ENCODE data around the gene MTMR3.

MTMR3 gene

GRCh38 chr22:30015229-30015797, 132.3 kb downstream of the MTMR3 start:
- no peak for TF ChIP-seq EZH2phosphoT487 (IDR thresholded peaks at IDR 0.05; ENCODE audit: borderline replicate concordance, low read length)
- TF ChIP-seq, protein P1, sequence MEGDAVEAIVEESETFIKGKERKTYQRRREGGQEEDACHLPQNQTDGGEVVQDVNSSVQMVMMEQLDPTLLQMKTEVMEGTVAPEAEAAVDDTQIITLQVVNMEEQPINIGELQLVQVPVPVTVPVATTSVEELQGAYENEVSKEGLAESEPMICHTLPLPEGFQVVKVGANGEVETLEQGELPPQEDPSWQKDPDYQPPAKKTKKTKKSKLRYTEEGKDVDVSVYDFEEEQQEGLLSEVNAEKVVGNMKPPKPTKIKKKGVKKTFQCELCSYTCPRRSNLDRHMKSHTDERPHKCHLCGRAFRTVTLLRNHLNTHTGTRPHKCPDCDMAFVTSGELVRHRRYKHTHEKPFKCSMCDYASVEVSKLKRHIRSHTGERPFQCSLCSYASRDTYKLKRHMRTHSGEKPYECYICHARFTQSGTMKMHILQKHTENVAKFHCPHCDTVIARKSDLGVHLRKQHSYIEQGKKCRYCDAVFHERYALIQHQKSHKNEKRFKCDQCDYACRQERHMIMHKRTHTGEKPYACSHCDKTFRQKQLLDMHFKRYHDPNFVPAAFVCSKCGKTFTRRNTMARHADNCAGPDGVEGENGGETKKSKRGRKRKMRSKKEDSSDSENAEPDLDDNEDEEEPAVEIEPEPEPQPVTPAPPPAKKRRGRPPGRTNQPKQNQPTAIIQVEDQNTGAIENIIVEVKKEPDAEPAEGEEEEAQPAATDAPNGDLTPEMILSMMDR (IDR thresholded peaks at IDR 0.05; ENCODE audit: low read depth, low read length, poor library complexity, severe bottlenecking) = no peak
- H3K4me2 ChIP-seq (ENCODE audit: low read length) = no peak overlapping the region
- H3K9me3 ChIP-seq (ENCODE audit: control insufficient read depth, insufficient read depth, low read length) = no peaks in the 10 kb centered on the region
- no peaks in the 10 kb centered on the region for H3K4me1 ChIP-seq (ENCODE audit: control insufficient read depth, low read length)
- H3K27me3 ChIP-seq (ENCODE audit: control insufficient read depth, low read length) = no peaks in the 10 kb centered on the region
- H3K27ac ChIP-seq (ENCODE audit: low read depth, low read length) = no peak overlapping the region
- H3K9me2 ChIP-seq (replicated peaks; ENCODE audit: control insufficient read depth, low read length) = no peaks in the 10 kb centered on the region
- H3K4me3 ChIP-seq (ENCODE audit: low read length) = no peak overlapping the region
- no peaks in the 10 kb centered on the region for H3F3A ChIP-seq (ENCODE audit: control insufficient read depth, insufficient read depth)
- no peaks in the 10 kb centered on the region for H3K79me2 ChIP-seq (ENCODE audit: control insufficient read depth, low read length)
- peaks cover 10% of the 10 kb centered on the region; the same call in 1 of the 2 replicates for H3K36me3 ChIP-seq (ENCODE audit: control insufficient read depth, low read length)
- no peaks in the 10 kb centered on the region for H4K20me1 ChIP-seq (ENCODE audit: control insufficient read depth, insufficient read depth, low read depth, low read length)

DNA sequence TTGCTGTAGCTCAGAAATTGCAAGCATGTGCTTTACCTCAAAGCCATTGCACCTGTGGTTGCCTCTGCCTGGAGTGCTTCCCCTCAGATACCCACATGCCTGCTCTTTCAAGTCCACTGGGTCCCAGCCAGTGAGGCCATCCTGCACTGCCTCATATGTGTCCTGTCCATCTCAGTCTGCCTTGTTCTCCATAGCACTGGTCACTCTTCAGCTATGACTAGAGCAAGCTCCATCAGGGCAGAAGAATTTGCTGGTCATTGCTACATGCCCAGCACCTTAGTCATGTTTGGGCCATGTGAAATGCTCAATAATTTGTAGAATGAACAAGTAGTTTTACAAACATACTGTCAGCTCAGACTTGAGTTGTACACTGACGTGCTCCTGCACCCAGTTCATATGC, 132.9 kb downstream of the MTMR3 start:
- no peak overlapping the region for H3K4me2 ChIP-seq (ENCODE audit: low read length)
- H3K27ac ChIP-seq (ENCODE audit: low read depth, low read length) = no peak overlapping the region
- peaks cover 10% of the 10 kb centered on the region; the same call in 1 of the 2 replicates for H3K36me3 ChIP-seq (ENCODE audit: control insufficient read depth, low read length)

GRCh38 chr22:30016596-30016995, 133.6 kb downstream of the MTMR3 start:
- no peaks in the 10 kb centered on the region for H3K9me2 ChIP-seq (replicated peaks; ENCODE audit: control insufficient read depth, low read length)
- H3K4me1 ChIP-seq (ENCODE audit: control insufficient read depth, low read length) = no peaks in the 10 kb centered on the region
- H3K27ac ChIP-seq (ENCODE audit: low read depth, low read length) = no peak overlapping the region
- TF ChIP-seq, protein P1 (IDR thresholded peaks at IDR 0.05; ENCODE audit: low read depth, low read length, poor library complexity, severe bottlenecking) = no peak
- TF ChIP-seq EZH2phosphoT487 (IDR thresholded peaks at IDR 0.05; ENCODE audit: borderline replicate concordance, low read length) = no peak
- H3K9me3 ChIP-seq (ENCODE audit: control insufficient read depth, insufficient read depth, low read length) = no peaks in the 10 kb centered on the region
- H3F3A ChIP-seq (ENCODE audit: control insufficient read depth, insufficient read depth) = no peaks in the 10 kb centered on the region
- H3K4me3 ChIP-seq (ENCODE audit: low read length) = no peak overlapping the region
- no peaks in the 10 kb centered on the region; the same call in 1 of the 2 replicates for H4K20me1 ChIP-seq (ENCODE audit: control insufficient read depth, insufficient read depth, low read depth, low read length)
- no peak overlapping the region for H3K4me2 ChIP-seq (ENCODE audit: low read length)
- no peaks in the 10 kb centered on the region for H3K27me3 ChIP-seq (ENCODE audit: control insufficient read depth, low read length)
- H3K36me3 ChIP-seq (ENCODE audit: control insufficient read depth, low read length) = peaks cover 10% of the 10 kb centered on the region; the same call in 1 of the 2 replicates
- H3K79me2 ChIP-seq (ENCODE audit: control insufficient read depth, low read length) = no peaks in the 10 kb centered on the region

More for the DNA sequence above, 132.9 kb downstream of the MTMR3 start:
- Histone ChIP-seq H4K20me1 (ENCODE audit: control insufficient read depth, insufficient read depth, low read depth, low read length) (no peaks in the 10 kb centered on the region), H3K4me3 (ENCODE audit: low read length) (no peak overlapping the region), H3K9me2 (replicated peaks; ENCODE audit: control insufficient read depth, low read length) (no peaks in the 10 kb centered on the region), H3K4me1 (ENCODE audit: control insufficient read depth, low read length) (no peaks in the 10 kb centered on the region), H3K9me3 (ENCODE audit: control insufficient read depth, insufficient read depth, low read length) (no peaks in the 10 kb centered on the region), H3F3A (ENCODE audit: control insufficient read depth, insufficient read depth) (no peaks in the 10 kb centered on the region), H3K27me3 (ENCODE audit: control insufficient read depth, low read length) (no peaks in the 10 kb centered on the region), H3K79me2 (ENCODE audit: control insufficient read depth, low read length) (no peaks in the 10 kb centered on the region)
- no peak for TF ChIP-seq EZH2phosphoT487 (IDR thresholded peaks at IDR 0.05; ENCODE audit: borderline replicate concordance, low read length)
- TF ChIP-seq, protein P1 (IDR thresholded peaks at IDR 0.05; ENCODE audit: low read depth, low read length, poor library complexity, severe bottlenecking) = no peak

All from DOHH2 (cell line).